KMS-11 (cell line): Measurements from ENCODE around the gene CRYBG2.
"Not testable (repeated sequence)": the region's sequence is repeated elsewhere in the genome, so short reads cannot be mapped to it uniquely, and the experiment has no call there.

Source experiments
- H2AFZ ChIP-seq: fragments of 200-600 bp; sonication (generic); 2 replicates; pipeline ENCODE4 v1.6.1; 2016; ENCODE audit warnings: antibody characterized with exemption, mixed run types, low read depth
- H3K27ac ChIP-seq: fragments of 200-600 bp; sonication (generic); 2 replicates; pipeline ENCODE4 v1.6.1; 2016; ENCODE audit warnings: mild to moderate bottlenecking, mixed run types
- H3K27me3 ChIP-seq: fragments of 200-600 bp; sonication (generic); 2 replicates; pipeline ENCODE4 v1.6.1; 2017; ENCODE audit warnings: mild to moderate bottlenecking, low read depth, mixed run types, moderate library complexity; ENCODE audit not compliant: insufficient read depth
- H3K36me3 ChIP-seq: fragments of 200-600 bp; sonication (generic); 2 replicates; pipeline ENCODE4 v1.6.1; 2017; ENCODE audit warnings: mild to moderate bottlenecking, mixed run types; ENCODE audit not compliant: insufficient read depth
- H3K4me1 ChIP-seq: fragments of 200-600 bp; sonication (generic); 2 replicates; pipeline ENCODE4 v1.6.1; 2016; ENCODE audit warnings: mild to moderate bottlenecking, low read depth, mixed run types; ENCODE audit not compliant: poor library complexity, severe bottlenecking
- H3K4me2 ChIP-seq: fragments of 200-600 bp; sonication (generic); 2 replicates; pipeline ENCODE4 v1.7.0; 2016; ENCODE audit warnings: mild to moderate bottlenecking, mixed run types
- H3K4me3 ChIP-seq: fragments of 200-600 bp; sonication (generic); IDR thresholded peaks from 2 replicates; pipeline ENCODE4 v1.6.1; 2017; ENCODE audit warnings: low read depth, low read length, mixed read lengths; ENCODE audit not compliant: insufficient read depth
- H3K79me2 ChIP-seq: fragments of 200-600 bp; sonication (generic); 2 replicates; pipeline ENCODE4 v1.6.1; 2016; ENCODE audit warnings: low read depth, mixed run types; ENCODE audit not compliant: insufficient read depth
- H3K9ac ChIP-seq: fragments of 200-600 bp; sonication (generic); 2 replicates; pipeline ENCODE4 v1.6.1; 2016; ENCODE audit warnings: mild to moderate bottlenecking, mixed run types
- H4K20me1 ChIP-seq: fragments of 200-600 bp; sonication (generic); 2 replicates; pipeline ENCODE4 v1.6.1; 2016; ENCODE audit warnings: mild to moderate bottlenecking, mixed run types; ENCODE audit not compliant: insufficient read depth
- TF ChIP-seq, protein P1 (sequence below): fragments of 200-600 bp; sonication (generic); conservative IDR thresholded peaks from 2 replicates; pipeline ENCODE4 v1.6.1; 2017; ENCODE audit warnings: low read depth, mild to moderate bottlenecking, antibody characterized with exemption, low read length, moderate library complexity, mixed read lengths

CRYBG2 gene

GRCh38 chr1:26295194-26296138 is 58.5 kb downstream of the CRYBG2 start:
- H3K4me2 ChIP-seq, result no peak overlapping the region
- no peak overlapping the region for H3K9ac ChIP-seq
- no peak overlapping the region for H3K27ac ChIP-seq
- H3K79me2 ChIP-seq, result no peaks in the 10 kb centered on the region
- H3K36me3 ChIP-seq, result no peaks in the 10 kb centered on the region
- no peak overlapping the region for H3K4me3 ChIP-seq
- no peaks in the 10 kb centered on the region for H3K4me1 ChIP-seq
- H2AFZ ChIP-seq, result no peak overlapping the region
- H3K27me3 ChIP-seq, result no peaks in the 10 kb centered on the region
- H4K20me1 ChIP-seq, result no peaks in the 10 kb centered on the region
- TF ChIP-seq, protein P1, sequence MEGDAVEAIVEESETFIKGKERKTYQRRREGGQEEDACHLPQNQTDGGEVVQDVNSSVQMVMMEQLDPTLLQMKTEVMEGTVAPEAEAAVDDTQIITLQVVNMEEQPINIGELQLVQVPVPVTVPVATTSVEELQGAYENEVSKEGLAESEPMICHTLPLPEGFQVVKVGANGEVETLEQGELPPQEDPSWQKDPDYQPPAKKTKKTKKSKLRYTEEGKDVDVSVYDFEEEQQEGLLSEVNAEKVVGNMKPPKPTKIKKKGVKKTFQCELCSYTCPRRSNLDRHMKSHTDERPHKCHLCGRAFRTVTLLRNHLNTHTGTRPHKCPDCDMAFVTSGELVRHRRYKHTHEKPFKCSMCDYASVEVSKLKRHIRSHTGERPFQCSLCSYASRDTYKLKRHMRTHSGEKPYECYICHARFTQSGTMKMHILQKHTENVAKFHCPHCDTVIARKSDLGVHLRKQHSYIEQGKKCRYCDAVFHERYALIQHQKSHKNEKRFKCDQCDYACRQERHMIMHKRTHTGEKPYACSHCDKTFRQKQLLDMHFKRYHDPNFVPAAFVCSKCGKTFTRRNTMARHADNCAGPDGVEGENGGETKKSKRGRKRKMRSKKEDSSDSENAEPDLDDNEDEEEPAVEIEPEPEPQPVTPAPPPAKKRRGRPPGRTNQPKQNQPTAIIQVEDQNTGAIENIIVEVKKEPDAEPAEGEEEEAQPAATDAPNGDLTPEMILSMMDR, result no peak

- H3K27ac ChIP-seq, result no peak overlapping the region
Observed at GRCh38 chr1:26293911-26294463, 59.9 kb downstream of the CRYBG2 start.

DNA sequence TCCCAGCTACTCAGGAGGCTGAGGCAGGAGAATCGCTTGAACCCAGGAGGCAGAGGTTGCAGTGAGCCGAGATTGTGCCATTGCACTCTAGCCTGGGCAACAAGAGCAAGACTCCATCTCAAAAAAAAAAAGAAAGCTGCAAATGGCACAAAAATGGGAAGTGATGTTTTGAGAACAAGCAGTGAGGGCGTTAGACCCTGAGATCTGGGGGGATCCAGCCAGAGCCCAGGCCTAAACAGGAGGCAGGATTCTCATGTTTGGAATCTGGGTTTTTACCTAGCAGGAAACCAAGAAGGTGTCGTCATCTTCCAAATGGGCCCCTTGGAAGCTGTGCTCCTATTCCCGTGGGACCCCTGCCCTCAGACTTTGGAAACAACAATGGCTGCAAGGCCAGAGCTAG is 61.2 kb downstream of the CRYBG2 start:
- not testable (repeated sequence) for H3K27me3 ChIP-seq, H3K4me2 ChIP-seq, H3K27ac ChIP-seq, H3K79me2 ChIP-seq, H4K20me1 ChIP-seq, H3K9ac ChIP-seq, H3K36me3 ChIP-seq, H3K4me1 ChIP-seq, H3K4me3 ChIP-seq, H2AFZ ChIP-seq

More at GRCh38 chr1:26293911-26294463, 59.9 kb downstream of the CRYBG2 start:
- Histone ChIP-seq H3K4me1 (no peaks in the 10 kb centered on the region), H3K4me2 (no peak overlapping the region), H3K79me2 (no peaks in the 10 kb centered on the region), H3K27me3 (no peaks in the 10 kb centered on the region), H3K9ac (no peak overlapping the region), H2AFZ (no peak overlapping the region), H3K36me3 (no peaks in the 10 kb centered on the region), H3K4me3 (no peak overlapping the region), H4K20me1 (no peaks in the 10 kb centered on the region)
- TF ChIP-seq, protein P1, result no peak

GRCh38 chr1:26291939-26292338 is 62.0 kb downstream of the CRYBG2 start:
- no peak overlapping the region for H3K4me3 ChIP-seq
- TF ChIP-seq, protein P1, result no peak
- no peaks in the 10 kb centered on the region for H3K79me2 ChIP-seq
- no peak overlapping the region for H3K27ac ChIP-seq
- no peaks in the 10 kb centered on the region for H3K4me1 ChIP-seq
- no peaks in the 10 kb centered on the region for H3K27me3 ChIP-seq
- H2AFZ ChIP-seq, result no peak overlapping the region
- no peak overlapping the region for H3K9ac ChIP-seq
- H3K4me2 ChIP-seq, result no peak overlapping the region
- H3K36me3 ChIP-seq, result no peaks in the 10 kb centered on the region
- H4K20me1 ChIP-seq, result no peaks in the 10 kb centered on the region

DNA sequence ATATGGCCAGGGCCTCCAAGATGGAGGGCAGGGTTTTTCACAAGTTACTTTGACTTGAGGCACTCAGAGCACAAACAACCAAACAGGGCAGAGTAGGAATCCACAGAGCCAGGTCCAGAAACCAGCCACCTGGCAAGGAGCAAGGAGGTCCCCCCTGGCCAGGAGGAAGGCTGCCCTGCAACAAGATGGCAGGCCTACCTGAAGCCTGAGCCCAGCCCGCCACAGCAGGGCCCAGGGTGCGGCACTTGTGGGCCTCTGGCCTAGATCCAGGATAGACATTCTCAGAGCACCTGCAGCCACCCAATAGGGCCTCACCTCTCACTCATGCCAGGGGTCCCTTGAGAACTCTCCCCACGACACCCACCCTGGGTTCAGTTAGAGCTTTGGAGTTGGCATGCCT is 62.5 kb downstream of the CRYBG2 start:
- no peak overlapping the region for H3K4me3 ChIP-seq
- H3K79me2 ChIP-seq, result no peaks in the 10 kb centered on the region
- H4K20me1 ChIP-seq, result no peaks in the 10 kb centered on the region
- H3K27me3 ChIP-seq, result no peaks in the 10 kb centered on the region
- no peak overlapping the region for H3K27ac ChIP-seq
- H3K36me3 ChIP-seq, result no peaks in the 10 kb centered on the region
- H2AFZ ChIP-seq, result no peak overlapping the region
- H3K4me1 ChIP-seq, result no peaks in the 10 kb centered on the region
- TF ChIP-seq, protein P1, result no peak
- H3K4me2 ChIP-seq, result no peak overlapping the region
- H3K9ac ChIP-seq, result no peak overlapping the region
